Stimulated activated effector memory CD8-positive, alpha-beta T cell treated with anti-CD3 and anti-CD28 coated beads, Interleukin-12 subunit alpha, Interleukin-12 subunit beta, amount 100 ng/mL, for 72 hours (primary cell): ENCODE data around the gene MDFI.

ENCODE experiments used
- ATAC-seq: fragments of 150-1000 bp; cut with Tn5 transposase; 2 replicates; pipeline ENCODE4 v1.10.0; 2021
- DNase-seq, 2 donors: peaks; one replicate each; pipeline ENCODE4 v3.0.0; 2021 to 2022; ENCODE audit warnings: low spot score in 2 of 2
- H3K27ac Mint-ChIP-seq: one replicate; pipeline ENCODE4 v1.8.0; 2022; ENCODE audit warnings: mild to moderate bottlenecking, mixed read lengths
- H3K36me3 Mint-ChIP-seq: one replicate; pipeline ENCODE4 v1.8.0; 2022; ENCODE audit warnings: mild to moderate bottlenecking, mixed read lengths
- H3K4me1 Mint-ChIP-seq: one replicate; pipeline ENCODE4 v1.8.0; 2022; ENCODE audit warnings: mixed read lengths
- H3K4me3 Mint-ChIP-seq: one replicate; pipeline ENCODE4 v1.8.0; 2022; ENCODE audit warnings: mild to moderate bottlenecking, mixed read lengths
- H3K9me3 Mint-ChIP-seq: one replicate; pipeline ENCODE4 v1.8.0; 2022; ENCODE audit warnings: mixed read lengths

MDFI gene, protein sequence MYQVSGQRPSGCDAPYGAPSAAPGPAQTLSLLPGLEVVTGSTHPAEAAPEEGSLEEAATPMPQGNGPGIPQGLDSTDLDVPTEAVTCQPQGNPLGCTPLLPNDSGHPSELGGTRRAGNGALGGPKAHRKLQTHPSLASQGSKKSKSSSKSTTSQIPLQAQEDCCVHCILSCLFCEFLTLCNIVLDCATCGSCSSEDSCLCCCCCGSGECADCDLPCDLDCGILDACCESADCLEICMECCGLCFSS

GRCh38 chr6:41638002-41638934 lies at the start of gene MDFI:
MDFI (plus strand) TSS chr6:41638468; CDS start chr6:41638750, 282 bp downstream.
- DNase-seq (no peak), ATAC-seq (no peak)
- H3K4me3 Mint-ChIP-seq, result peak within 1 kb of the TSS; percentile 55
- no peak within 1 kb of the TSS for H3K27ac Mint-ChIP-seq
- H3K9me3 Mint-ChIP-seq, result no peaks in the 10 kb centered on the region
- peaks cover 6% of the 10 kb centered on the region for H3K4me1 Mint-ChIP-seq
- H3K36me3 Mint-ChIP-seq, result no peaks in the 10 kb centered on the region

DNA sequence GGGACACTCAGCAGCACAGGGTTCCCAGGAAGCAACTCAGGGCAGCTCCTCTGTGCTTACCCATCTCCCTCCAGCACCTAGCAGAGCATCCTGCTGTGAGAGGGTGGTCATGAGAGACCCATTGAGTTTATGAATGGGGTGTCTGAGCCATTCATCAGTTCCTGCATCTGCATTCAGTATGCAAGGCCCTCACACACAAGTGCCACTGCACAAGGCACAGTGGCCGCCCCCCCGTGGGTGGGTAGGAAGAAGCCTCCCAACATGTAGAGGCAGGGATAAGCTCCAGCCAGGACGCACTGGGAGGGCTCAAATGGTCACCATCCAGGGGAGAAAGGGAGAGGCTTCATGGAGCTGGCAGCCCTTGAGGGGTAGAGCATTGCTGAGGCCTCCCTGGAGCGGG lies 49.0 kb upstream of the MDFI start:
- Mint-ChIP-seq H3K4me3 (no peak overlapping the region), H3K4me1 (peaks cover 10% of the 10 kb centered on the region), H3K36me3 (peaks cover 40% of the 10 kb centered on the region), H3K27ac (no peak overlapping the region), H3K9me3 (no peaks in the 10 kb centered on the region)
- ATAC-seq, result no peak
- no peak for DNase-seq

DNA sequence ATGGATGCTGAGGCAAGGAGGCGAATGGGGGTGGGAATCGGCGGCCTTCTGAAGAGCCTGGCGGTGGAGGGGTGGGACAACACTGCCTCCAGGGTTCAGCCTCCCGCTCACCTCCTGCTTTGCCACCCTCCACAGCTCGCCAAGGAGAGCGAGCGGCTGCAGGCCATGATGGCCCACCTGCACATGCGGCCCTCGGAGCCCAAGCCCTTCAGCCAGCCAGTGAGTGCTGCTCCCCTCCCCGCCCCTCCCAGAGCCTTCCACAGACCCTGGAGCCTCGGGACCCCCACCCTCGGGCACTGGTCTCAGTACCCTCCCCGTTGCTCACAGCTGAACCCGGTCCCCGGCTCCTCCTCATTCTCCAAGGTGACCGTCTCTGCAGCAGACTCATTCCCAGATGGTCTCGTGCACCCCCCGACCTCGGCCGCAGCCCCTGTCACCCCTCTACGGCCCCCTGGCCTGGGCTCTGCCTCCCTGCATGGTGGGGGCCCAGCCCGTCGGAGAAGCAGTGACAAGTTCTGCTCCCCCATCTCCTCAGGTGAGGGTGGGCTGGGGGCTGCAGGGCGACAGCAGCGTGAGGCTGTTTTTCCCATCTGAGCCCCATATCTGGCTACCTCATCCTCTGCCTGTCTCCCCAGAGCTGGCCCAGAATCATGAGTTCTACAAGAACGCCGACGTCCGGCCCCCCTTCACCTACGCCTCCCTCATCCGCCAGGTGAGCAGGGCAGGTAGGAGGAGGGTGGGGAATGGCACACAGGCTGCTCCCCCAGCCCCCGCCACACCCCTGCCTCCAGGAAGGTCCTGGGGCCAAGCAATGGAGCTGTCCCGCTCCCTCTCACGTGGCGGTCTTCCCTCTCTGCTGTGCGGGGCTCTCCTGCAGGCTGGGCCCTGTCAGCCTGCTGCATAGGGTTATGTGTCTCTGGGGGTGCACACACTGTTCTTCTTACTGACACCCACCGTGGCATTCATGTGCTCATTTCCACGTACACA lies 48.3 kb upstream of the MDFI start:
- Mint-ChIP-seq H3K9me3 (no peaks in the 10 kb centered on the region), H3K36me3 (peaks cover 44% of the 10 kb centered on the region), H3K4me1 (peaks cover 8% of the 10 kb centered on the region), H3K4me3 (no peak overlapping the region), H3K27ac (no peak overlapping the region)
- DNase-seq, result no peak
- no peak for ATAC-seq

DNA sequence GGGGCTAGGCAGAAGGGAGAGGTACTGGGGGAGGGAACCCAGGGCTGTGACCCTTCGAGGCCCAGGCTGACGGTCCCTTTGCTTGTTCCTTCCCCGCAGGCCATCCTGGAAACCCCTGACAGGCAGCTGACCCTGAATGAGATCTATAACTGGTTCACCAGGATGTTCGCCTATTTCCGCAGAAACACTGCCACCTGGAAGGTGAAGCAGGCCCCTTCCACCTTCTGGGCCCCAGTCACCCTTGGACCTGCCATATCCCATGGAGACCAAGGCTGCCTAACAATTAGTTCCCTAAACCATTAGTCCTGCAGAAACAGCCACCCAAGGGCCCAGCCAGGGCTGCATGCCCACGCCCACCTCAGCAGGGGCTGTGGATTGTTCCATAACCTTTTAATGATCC lies 47.1 kb upstream of the MDFI start:
- no peak for ATAC-seq
- DNase-seq, result no peak
- Mint-ChIP-seq H3K9me3 (no peaks in the 10 kb centered on the region), H3K4me3 (no peak overlapping the region), H3K27ac (no peak overlapping the region), H3K4me1 (peaks cover 8% of the 10 kb centered on the region), H3K36me3 (peaks cover 49% of the 10 kb centered on the region)

DNA sequence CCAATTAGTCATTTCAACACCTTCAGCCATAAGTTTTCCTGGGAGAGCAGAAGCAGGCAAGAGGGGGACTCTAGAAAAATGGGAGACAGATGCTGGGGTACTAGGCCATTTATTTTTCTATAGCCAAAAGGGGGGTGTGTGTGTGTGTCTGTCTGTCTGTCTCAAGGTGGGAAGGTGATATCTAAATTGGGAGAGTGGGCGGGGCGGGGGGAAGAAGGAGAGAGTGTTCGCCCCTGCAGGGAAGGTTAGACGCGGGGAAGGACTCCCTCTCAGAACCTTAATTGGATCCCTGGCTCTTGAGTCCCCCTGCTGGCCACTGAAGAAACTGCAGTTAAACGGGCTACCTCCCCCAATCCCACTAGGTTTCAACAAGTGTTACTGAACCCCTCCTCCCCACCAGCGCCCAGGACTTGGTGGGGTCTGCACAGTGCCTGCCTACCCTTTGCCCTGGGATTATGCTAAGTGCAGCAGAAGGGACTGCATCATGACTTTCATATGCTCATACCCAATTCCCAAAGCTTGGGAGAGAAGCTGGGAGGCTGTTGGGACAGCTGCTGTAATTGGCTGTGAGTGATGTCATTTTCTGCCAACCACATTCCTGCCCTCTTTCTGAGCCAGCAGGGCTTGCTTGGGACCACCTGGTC lies 46.3 kb upstream of the MDFI start:
- Mint-ChIP-seq H3K27ac (no peak overlapping the region), H3K4me1 (peaks cover 8% of the 10 kb centered on the region), H3K36me3 (peaks cover 49% of the 10 kb centered on the region), H3K9me3 (no peaks in the 10 kb centered on the region), H3K4me3 (no peak overlapping the region)
- ATAC-seq (peak; percentile 75), DNase-seq (peak; percentile 76 to 92)

DNA sequence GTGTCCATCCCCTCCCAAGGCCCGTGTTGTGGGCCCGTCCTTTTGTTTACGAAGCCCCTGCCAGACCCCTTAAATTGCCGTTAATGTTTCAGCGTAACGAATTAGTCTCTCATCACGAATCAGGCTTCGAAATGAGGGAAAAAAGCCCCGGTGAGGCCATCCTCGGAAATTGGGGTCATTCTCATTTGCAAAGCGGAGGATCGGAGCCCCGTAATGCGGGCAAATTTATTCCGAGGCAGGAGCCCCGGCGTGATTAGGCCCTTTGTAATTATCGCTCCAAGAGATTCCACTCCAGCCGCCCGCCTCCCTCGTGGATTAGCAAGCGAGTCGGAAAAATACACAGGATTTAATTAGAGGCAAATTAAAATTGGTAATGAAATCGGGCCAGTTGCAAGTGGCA lies 44.9 kb upstream of the MDFI start:
- H3K9me3 Mint-ChIP-seq, result no peaks in the 10 kb centered on the region
- H3K4me3 Mint-ChIP-seq, result no peak overlapping the region
- H3K27ac Mint-ChIP-seq, result no peak overlapping the region
- no peak for ATAC-seq
- no peak for DNase-seq
- H3K4me1 Mint-ChIP-seq, result peaks cover 8% of the 10 kb centered on the region
- peaks cover 43% of the 10 kb centered on the region for H3K36me3 Mint-ChIP-seq

DNA sequence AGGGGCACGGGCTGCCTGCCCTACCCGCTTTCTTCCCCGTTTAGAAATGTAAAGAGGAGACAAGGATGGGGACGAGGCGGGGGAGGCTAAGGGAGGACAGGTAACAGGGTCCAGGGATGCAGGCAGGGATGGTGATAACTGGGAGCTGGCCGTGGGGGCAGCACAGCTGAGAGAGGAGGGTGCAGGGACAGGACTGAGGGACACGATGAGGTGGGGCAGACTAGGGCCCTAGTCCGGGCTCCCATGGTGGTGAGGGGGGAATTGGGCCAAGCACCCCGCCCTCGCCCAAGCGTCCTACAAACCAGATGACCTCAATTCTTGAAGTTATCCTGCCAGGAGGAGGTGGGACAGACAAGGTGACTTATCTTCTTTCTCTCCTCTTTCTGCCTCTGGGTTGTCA lies 44.4 kb upstream of the MDFI start:
- Mint-ChIP-seq H3K36me3 (peaks cover 40% of the 10 kb centered on the region), H3K9me3 (no peaks in the 10 kb centered on the region), H3K4me1 (peaks cover 8% of the 10 kb centered on the region), H3K4me3 (no peak overlapping the region), H3K27ac (no peak overlapping the region)
- ATAC-seq (no peak), DNase-seq (no peak)

- peaks cover 40% of the 10 kb centered on the region for H3K36me3 Mint-ChIP-seq
- peaks cover 8% of the 10 kb centered on the region for H3K4me1 Mint-ChIP-seq
- no peak overlapping the region for H3K4me3 Mint-ChIP-seq
- ATAC-seq, result no peak
- no peaks in the 10 kb centered on the region for H3K9me3 Mint-ChIP-seq
- no peak overlapping the region for H3K27ac Mint-ChIP-seq
- DNase-seq, result no peak
Measured at GRCh38 chr6:41594326-41594725, 43.9 kb upstream of the MDFI start.

DNA sequence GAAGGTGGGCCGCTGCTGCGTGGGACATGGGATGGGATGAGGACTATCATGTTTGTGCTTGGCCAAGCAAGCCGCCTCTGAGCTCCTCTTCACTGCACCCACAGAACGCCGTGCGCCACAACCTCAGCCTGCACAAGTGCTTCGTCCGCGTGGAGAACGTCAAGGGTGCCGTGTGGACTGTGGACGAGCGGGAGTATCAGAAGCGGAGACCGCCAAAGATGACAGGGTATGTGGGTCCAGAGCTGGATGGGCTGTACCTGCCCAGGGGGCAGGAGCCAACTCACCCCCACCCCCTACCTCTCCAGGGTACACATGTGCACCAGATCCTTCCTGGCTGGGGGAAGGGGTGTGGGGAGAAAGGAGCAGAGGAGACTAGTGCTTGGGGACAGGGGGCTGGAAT lies 43.5 kb upstream of the MDFI start:
- no peak for DNase-seq
- H3K27ac Mint-ChIP-seq, result no peak overlapping the region
- H3K9me3 Mint-ChIP-seq, result no peaks in the 10 kb centered on the region
- H3K4me1 Mint-ChIP-seq, result peaks cover 8% of the 10 kb centered on the region
- peaks cover 40% of the 10 kb centered on the region for H3K36me3 Mint-ChIP-seq
- no peak overlapping the region for H3K4me3 Mint-ChIP-seq
- ATAC-seq, result no peak

GRCh38 chr6:41595166-41595565 lies 43.1 kb upstream of the MDFI start:
- Mint-ChIP-seq H3K4me3 (no peak overlapping the region), H3K27ac (no peak overlapping the region), H3K36me3 (peaks cover 40% of the 10 kb centered on the region), H3K4me1 (peaks cover 8% of the 10 kb centered on the region), H3K9me3 (no peaks in the 10 kb centered on the region)
- no peak for ATAC-seq
- DNase-seq, result no peak

DNA sequence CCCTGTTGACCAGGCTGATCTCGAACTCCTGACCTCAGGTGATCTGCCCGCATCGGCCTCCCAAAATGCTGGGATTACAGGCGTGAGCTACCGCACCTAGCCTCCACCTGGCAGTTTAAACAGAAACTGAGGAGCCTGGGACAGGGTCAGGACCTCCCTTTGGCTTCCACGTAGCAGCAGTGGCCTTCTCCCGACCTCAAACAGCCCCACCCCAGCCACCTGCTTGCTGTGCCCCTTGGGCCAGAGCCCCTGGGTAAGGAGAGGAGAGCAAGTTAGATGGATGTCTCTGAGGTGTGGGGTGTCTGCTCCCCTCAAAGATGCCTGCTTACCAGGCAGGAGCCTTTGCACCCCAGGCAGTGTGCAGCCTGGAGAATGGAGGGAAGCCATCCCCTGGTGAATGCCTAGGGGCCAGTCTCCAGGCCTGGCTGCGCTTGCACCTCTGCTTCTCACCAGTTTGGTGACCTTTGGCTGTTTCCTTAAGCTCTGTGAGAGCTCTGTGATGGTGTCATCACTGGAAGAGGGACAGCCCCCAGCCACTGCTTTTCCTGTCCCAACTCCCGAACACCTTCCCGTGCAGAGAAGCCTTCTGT lies 42.1 kb upstream of the MDFI start:
- Mint-ChIP-seq H3K36me3 (peaks cover 34% of the 10 kb centered on the region), H3K4me1 (peaks cover 8% of the 10 kb centered on the region), H3K4me3 (no peak overlapping the region), H3K9me3 (no peaks in the 10 kb centered on the region), H3K27ac (no peak overlapping the region)
- DNase-seq (no peak), ATAC-seq (no peak)

DNA sequence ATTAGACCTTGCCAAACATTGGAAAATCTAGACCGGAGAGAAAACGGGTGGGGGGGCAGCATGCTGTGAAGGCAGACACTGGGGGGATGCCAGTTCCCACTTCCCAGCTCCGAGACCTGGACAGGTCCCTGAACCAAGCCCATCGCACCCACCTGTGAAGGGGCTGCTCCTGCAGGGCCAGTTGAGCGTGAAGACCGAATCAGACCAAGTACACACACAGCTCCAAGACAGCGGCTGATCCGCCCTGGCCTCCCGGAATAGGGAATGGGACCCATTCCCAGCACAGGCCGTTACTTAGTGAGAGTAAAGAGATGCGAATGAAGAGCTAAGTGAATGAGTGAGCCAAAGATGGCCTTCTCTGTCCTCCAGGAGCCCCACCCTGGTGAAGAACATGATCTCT lies 41.5 kb upstream of the MDFI start:
- no peak overlapping the region for H3K27ac Mint-ChIP-seq
- peaks cover 3% of the 10 kb centered on the region for H3K4me1 Mint-ChIP-seq
- ATAC-seq (no peak), DNase-seq (no peak)
- H3K36me3 Mint-ChIP-seq, result peaks cover 32% of the 10 kb centered on the region
- no peak overlapping the region for H3K4me3 Mint-ChIP-seq
- H3K9me3 Mint-ChIP-seq, result no peaks in the 10 kb centered on the region

DNA sequence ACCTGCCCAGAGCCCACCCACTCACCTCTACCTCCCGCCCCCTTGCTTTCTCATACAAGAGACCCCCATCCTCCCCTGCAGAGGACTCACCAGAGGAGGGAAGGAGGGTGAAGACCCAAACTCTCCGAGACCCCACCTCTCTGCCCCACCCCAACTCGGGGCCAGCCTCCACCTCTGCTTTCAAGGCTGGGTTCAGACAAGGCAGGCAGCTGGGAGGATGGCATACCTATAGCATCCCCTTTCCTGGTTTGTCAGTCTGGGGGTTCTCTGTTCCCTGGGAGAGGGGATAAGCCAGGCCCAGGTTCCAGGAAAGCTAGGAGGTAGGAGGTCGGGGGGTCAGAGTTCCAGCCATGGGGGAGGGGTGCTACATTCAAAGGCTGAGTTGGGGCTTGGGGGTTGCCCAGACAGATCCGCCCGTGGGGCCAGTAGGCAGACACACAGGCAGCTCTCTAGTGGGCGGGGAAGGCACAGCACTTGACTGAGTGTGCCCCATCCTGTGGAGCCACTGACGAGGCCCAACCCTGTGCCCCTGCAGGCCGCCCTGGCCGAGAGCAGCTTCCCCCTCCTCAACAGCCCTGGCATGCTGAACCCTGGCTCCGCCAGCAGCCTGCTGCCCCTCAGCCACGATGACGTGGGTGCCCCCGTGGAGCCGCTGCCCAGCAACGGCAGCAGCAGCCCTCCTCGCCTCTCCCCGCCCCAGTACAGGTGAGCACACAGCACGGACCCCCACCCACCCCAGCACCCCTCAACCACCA lies 40.8 kb upstream of the MDFI start:
- H3K27ac Mint-ChIP-seq, result no peak overlapping the region
- no peak for DNase-seq
- no peak overlapping the region for H3K4me3 Mint-ChIP-seq
- no peak for ATAC-seq
- peaks cover 2% of the 10 kb centered on the region for H3K4me1 Mint-ChIP-seq
- peaks cover 28% of the 10 kb centered on the region for H3K36me3 Mint-ChIP-seq
- no peaks in the 10 kb centered on the region for H3K9me3 Mint-ChIP-seq

DNA sequence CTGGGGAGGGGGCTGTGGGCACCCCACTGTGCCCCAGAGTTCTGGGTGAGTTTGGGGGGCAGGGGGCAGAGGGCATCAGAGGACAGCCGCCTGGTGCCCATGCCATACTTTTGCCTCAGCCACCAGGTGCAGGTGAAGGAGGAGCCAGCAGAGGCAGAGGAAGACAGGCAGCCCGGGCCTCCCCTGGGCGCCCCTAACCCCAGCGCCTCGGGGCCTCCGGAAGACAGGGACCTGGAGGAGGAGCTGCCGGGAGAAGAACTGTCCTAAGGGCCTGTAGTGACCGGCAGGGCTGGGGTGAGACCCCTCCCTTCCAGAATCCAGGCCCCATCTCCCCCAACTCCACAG lies 39.6 kb upstream of the MDFI start:
- Mint-ChIP-seq H3K27ac (peak overlapping the region; percentile 50), H3K4me1 (peaks cover 10% of the 10 kb centered on the region), H3K9me3 (no peaks in the 10 kb centered on the region), H3K4me3 (no peak overlapping the region), H3K36me3 (peaks cover 18% of the 10 kb centered on the region)
- ATAC-seq (no peak), DNase-seq (no peak)
